Lower lobe of right lung (tissue), 2 donors: Measurements from ENCODE around the gene ZNF763. TPM values are rescaled to one million over a fixed set of nuclear protein-coding genes. Genes with fewer than 3 reads are reported as not detected.
A peak's percentile ranks its signal among the peaks of the same experiment; 100 is the strongest.

Source experiments
- ATAC-seq, 2 donors: fragments of 200-7000 bp; cut with Tn5 transposase; one replicate each; pipeline ENCODE4 v1.9.1; 2020 to 2022; ENCODE audit warnings: mild to moderate bottlenecking in 2 of 2, moderate library complexity in 2 of 2
- DNase-seq: peaks from one replicate; pipeline ENCODE4 v3.0.0-alpha.2; 2020
- H3K27ac ChIP-seq: fragments of 200-600 bp; one replicate; pipeline ENCODE4 v1.8.0; 2022
- H3K27me3 ChIP-seq: fragments of 200-600 bp; one replicate; pipeline ENCODE4 v1.8.0; 2022; ENCODE audit warnings: low read depth
- H3K36me3 ChIP-seq: fragments of 200-600 bp; one replicate; pipeline ENCODE4 v1.8.0; 2022; ENCODE audit warnings: mild to moderate bottlenecking
- H3K4me1 ChIP-seq: fragments of 200-600 bp; one replicate; pipeline ENCODE4 v1.8.0; 2022
- H3K4me3 ChIP-seq: fragments of 200-600 bp; one replicate; pipeline ENCODE4 v1.8.0; 2022; ENCODE audit warnings: mild to moderate bottlenecking
- H3K9me3 ChIP-seq: fragments of 200-600 bp; one replicate; pipeline ENCODE4 v1.8.0; 2022
- intact Hi-C: fragments of 100-400 bp; cut with DNase I; formaldehyde crosslinking; loops from one replicate; pipeline ENCODE4 v1.11.0; 2022
- total RNA-seq: library from RNA; stranded (reverse); fragmentation: NEBNext Ultra II Directional; extraction: Animal tissue kit (Norgen Biotek cat#: 25700); gene quantifications from one replicate; pipeline ENCODE4 v1.2.1, GENCODE V29; 2021
- TF ChIP-seq, protein P1 (sequence below): fragments of 200-600 bp; IDR thresholded peaks from one replicate; pipeline ENCODE4 v1.8.0; 2022; ENCODE audit warnings: antibody characterized with exemption, mild to moderate bottlenecking
- donor health status: DM: no; HTN: yes; CAD: no; lungs with severe emphysema.

The ZNF763 gene
- total RNA-seq, 1 donor from 2014 or later = 5.2 TPM

DNA sequence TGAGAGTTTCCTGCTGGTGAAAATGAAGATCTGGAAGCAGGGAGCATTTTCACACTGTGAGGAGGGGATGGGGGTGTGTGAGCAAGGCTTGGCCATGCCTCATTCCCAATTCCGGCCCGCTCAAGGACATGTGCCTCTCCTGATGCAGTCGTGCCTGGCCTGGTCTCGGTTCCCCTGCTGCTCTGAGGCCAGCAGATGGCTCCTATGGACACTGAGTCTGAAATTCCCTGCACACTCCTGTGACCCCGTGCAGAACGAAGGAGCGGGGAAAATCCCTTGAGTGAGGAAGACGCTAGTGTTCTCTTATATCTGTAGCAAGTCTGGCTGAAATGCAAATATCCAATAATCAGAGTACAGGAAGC lies 363 bp upstream of the ZNF763 start:
- TF ChIP-seq, protein P1, sequence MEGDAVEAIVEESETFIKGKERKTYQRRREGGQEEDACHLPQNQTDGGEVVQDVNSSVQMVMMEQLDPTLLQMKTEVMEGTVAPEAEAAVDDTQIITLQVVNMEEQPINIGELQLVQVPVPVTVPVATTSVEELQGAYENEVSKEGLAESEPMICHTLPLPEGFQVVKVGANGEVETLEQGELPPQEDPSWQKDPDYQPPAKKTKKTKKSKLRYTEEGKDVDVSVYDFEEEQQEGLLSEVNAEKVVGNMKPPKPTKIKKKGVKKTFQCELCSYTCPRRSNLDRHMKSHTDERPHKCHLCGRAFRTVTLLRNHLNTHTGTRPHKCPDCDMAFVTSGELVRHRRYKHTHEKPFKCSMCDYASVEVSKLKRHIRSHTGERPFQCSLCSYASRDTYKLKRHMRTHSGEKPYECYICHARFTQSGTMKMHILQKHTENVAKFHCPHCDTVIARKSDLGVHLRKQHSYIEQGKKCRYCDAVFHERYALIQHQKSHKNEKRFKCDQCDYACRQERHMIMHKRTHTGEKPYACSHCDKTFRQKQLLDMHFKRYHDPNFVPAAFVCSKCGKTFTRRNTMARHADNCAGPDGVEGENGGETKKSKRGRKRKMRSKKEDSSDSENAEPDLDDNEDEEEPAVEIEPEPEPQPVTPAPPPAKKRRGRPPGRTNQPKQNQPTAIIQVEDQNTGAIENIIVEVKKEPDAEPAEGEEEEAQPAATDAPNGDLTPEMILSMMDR = no peak
- DNase-seq = peak; percentile 64
- no peaks in the 10 kb centered on the region for H3K36me3 ChIP-seq
- H3K27ac ChIP-seq = peak overlapping the region; percentile 96
- intact Hi-C loops = no loop called here
- no peaks in the 10 kb centered on the region for H3K27me3 ChIP-seq
- H3K4me3 ChIP-seq = peak overlapping the region; percentile 85
- H3K9me3 ChIP-seq = no peaks in the 10 kb centered on the region
- H3K4me1 ChIP-seq = peaks cover 23% of the 10 kb centered on the region
- ATAC-seq = peak; percentile 65 to 66

GRCh38 chr19:11970174-11970573 lies 5.3 kb downstream of the ZNF763 start:
- no peak for ATAC-seq
- no peaks in the 10 kb centered on the region for H3K27me3 ChIP-seq
- intact Hi-C loops = no loop called here
- TF ChIP-seq, protein P1 = no peak
- H3K36me3 ChIP-seq = no peaks in the 10 kb centered on the region
- peaks cover 11% of the 10 kb centered on the region for H3K4me1 ChIP-seq
- H3K4me3 ChIP-seq = no peak overlapping the region
- H3K27ac ChIP-seq = no peak overlapping the region
- DNase-seq = no peak
- H3K9me3 ChIP-seq = peaks cover 6% of the 10 kb centered on the region

DNA sequence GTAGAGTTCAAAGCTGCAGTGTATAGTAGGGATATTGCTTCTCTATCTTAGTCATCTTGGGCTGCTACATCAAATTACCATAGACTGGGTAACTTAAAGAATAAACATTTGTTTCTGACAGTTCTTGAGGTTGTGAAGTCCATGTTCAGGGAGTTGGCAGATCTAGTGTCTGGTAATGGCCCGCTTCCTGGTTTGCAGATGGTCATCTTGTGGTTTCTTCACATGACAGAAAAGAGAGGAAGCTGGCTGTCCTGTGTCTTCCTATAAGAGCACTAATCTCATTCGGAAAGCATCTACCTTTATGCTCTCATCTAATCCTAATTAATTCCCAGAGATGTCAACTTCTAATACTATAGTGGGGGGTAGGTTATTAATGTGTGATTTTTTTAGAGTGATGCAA lies 6.2 kb downstream of the ZNF763 start:
- H3K36me3 ChIP-seq = no peaks in the 10 kb centered on the region
- H3K4me1 ChIP-seq = peaks cover 5% of the 10 kb centered on the region
- H3K4me3 ChIP-seq = no peak overlapping the region
- TF ChIP-seq, protein P1 = no peak
- ATAC-seq = peak; percentile 47 to 48
- H3K27me3 ChIP-seq = no peaks in the 10 kb centered on the region
- intact Hi-C loops = no loop called here
- peaks cover 7% of the 10 kb centered on the region for H3K9me3 ChIP-seq
- no peak overlapping the region for H3K27ac ChIP-seq
- no peak for DNase-seq

GRCh38 chr19:11973019-11973810 lies 8.4 kb downstream of the ZNF763 start:
- Histone ChIP-seq H3K27me3 (no peaks in the 10 kb centered on the region), H3K4me1 (no peaks in the 10 kb centered on the region), H3K4me3 (no peak overlapping the region), H3K9me3 (peaks cover 22% of the 10 kb centered on the region), H3K27ac (no peak overlapping the region), H3K36me3 (peaks cover 12% of the 10 kb centered on the region)
- DNase-seq (no peak), ATAC-seq (no peak)
- intact Hi-C loops = no loop called here
- TF ChIP-seq, protein P1 = no peak

DNA sequence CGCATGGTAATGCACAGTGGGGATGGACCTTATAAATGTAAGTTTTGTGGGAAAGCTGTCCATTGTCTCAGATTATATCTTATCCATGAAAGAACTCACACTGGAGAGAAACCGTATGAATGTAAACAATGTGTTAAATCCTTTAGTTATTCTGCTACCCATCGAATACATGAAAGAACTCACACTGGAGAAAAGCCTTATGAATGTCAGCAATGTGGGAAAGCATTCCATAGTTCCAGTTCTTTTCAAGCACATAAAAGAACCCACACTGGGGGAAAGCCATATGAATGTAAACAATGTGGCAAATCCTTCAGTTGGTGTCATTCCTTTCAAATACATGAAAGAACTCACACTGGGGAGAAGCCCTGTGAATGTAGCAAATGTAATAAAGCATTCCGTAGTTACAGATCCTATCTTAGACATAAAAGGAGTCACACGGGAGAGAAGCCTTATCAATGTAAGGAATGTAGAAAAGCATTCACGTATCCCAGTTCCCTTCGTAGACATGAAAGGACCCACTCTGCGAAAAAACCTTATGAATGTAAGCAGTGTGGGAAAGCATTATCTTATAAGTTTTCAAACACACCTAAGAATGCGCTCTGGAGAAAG lies 13.8 kb downstream of the ZNF763 start:
- peaks cover 18% of the 10 kb centered on the region for H3K36me3 ChIP-seq
- DNase-seq (no peak), ATAC-seq (no peak)
- no peak overlapping the region for H3K4me3 ChIP-seq
- intact Hi-C loops = no loop called here
- no peak overlapping the region for H3K27ac ChIP-seq
- TF ChIP-seq, protein P1 = no peak
- no peaks in the 10 kb centered on the region for H3K27me3 ChIP-seq
- H3K4me1 ChIP-seq = no peaks in the 10 kb centered on the region
- peaks cover 61% of the 10 kb centered on the region for H3K9me3 ChIP-seq
